ENCODE data around the gene GMEB2.

GMEB2 gene

DNA sequence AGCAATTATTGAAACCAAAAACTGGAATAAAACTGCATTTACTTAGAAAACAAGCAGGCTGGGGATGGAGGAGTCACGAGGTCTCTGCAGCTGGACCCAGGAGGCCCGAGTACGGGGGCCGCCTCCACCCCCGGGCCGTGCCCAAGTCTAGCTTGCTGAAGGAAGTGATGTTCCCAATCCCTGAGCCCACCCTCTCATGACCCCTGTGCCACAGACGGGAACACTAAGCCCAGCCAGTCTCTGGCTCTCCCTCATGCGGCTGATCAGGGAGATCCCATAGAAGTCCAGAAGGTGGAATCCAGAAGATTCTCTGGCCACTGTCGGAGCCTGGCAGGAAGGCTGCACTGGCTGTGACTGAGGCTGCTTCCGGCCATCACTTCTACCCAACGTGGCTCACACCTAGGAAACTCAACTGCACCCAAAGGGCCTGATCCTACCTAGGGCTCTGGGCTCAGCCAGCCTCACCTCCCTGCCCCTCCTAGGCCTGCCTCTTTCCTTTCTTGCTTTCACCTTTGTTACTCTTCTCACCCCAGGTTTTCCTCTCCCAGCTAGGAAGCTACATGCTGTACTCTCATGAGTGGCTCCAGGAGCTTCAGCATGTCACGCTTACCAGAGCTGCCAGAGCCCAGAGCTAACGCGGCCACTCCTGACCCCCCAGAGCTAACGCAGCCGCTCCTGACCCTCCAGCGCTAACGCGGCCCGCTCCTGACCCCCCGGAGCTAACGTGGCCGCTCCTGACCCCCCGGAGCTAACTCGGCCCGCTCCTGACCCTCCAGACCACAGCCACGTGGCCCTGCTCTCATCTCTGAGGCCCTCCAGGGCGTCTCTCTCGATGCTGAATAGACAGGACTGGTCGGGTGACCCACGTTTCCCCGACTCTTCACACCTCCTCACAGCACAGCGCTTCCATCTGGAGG lies 28.2 kb downstream of the GMEB2 start:
- no peak for TF ChIP-seq CTCF (IDR thresholded peaks at IDR 0.05; ENCODE audit: extremely low read depth, missing control alignments)

DNA sequence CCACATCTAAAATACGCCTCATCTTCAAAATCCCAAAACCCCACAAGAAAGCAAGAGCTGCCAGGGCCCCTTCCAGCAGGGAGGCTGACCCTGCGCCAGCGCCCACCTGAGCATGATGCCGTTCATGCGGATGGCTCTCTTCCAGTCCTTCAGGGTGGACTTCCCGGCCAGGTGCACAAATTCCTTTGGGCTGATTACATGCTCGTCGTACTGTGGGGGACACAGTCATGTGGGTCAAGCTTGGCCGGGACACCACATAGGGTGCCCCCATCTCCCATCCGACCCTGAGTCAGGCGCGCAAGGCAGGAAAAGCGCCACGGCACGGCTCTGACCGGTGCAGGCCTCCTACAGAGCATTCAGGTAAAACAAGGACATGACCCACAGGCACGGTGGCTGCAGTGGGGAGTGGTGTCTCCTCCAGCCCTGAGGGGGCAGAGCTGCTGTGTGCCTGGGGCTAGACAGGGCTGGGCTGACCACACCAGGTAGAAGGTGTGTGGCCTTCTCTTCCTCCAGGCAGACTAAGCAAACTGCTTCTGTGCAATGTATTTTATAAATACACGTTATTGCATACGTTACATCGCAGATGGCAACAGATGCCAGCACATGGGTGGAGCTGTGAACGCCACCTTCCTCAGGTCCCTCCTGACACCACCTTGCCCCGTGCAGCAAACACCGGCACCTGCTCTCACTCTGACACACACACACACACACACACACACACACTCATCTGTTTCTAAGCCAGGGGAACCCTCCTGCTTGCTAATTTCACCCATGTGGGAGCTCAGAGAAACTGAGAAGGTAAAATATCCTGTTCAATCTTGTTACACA lies 29.0 kb downstream of the GMEB2 start:
- no peak for TF ChIP-seq CTCF (IDR thresholded peaks at IDR 0.05; ENCODE audit: extremely low read depth, missing control alignments)
- no peak for DNase-seq (ENCODE audit: low spot score)

More for the DNA sequence above, 28.2 kb downstream of the GMEB2 start:
- DNase-seq (ENCODE audit: low spot score): no peak

DNA sequence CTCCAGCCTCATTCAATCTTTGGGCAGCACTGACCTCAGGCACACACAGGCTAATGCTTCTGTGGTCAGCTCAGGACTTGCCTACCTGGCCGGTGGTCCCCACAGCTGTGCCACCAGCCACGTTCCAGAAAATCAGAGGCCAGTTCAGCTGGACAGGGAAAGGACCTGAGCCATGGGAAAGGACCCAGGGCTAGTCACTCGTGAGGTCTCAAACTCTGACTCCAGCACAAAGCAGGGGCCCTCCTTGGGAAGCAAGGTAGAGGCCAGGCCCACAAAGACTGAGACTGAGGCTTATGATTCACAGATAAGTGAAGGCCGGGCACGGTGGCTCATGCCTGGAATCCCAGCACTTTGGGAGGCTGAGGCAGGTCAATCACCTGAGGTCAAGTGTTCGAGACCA lies 30.5 kb downstream of the GMEB2 start:
- DNase-seq (ENCODE audit: low spot score): no peak
- no peak for TF ChIP-seq CTCF (IDR thresholded peaks at IDR 0.05; ENCODE audit: extremely low read depth, missing control alignments)

DNA sequence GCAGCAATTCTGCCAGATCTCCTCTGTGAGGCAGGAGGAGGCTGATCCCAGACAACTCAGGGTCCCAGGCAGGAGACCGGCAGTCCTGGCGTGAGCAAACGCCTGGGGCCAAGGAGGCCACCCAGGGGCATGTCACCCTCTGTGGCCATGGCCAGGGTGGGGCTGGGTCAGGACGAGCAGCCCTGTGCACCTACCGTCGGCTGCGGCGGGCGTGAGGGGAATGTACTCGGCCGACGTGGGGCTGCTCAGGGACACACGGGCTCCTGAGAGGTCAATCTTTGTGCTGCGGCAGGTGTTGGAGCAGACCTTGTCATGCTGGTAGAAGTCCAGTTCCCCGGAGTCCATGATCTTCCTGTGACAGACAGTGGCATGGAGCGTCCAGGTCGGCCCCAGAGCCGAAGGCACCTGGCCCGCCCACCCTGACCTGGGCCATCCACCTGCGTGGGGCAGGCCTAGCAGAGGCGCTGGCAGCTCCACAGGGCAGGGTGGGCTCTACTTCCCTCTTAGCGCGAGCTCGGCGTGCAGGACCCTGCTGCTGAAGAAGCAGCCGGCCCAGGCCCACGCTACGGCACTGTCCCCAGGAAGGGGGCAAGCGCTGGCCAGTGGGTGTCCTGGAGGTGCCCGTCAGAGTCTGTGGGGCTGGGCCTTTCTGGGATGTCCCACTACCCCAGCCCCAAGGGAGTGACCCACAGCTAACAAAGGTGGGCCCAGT lies 31.3 kb downstream of the GMEB2 start:
- DNase-seq (ENCODE audit: low spot score): no peak
- no peak for TF ChIP-seq CTCF (IDR thresholded peaks at IDR 0.05; ENCODE audit: extremely low read depth, missing control alignments)

DNA sequence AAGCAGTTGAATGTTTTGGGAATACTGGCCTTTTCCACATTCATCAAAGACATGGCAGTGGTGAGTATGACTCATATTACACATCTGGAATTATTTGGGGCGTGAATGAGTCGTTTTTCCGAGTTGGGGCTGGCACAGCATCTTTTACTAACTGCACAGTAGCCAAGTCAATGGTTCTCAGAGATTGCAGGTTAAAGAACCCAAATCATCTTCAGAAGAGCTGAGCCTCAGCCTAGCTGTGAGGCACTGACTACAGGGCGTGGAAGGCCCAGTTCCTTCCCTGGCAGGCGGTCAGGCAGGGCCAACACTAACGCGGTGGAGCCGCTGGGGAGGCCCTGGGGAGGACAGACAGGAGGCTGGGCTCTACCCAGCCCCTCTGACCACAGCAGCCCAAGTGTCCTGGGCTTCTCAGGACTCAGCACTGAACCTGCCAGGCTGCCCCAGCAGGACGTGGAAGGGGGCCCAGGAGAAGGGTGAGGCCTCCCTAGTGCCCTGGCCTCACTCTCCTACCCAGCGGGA lies 32.8 kb downstream of the GMEB2 start:
- no peak for TF ChIP-seq CTCF (IDR thresholded peaks at IDR 0.05; ENCODE audit: extremely low read depth, missing control alignments)
- no peak for DNase-seq (ENCODE audit: low spot score)

DNA sequence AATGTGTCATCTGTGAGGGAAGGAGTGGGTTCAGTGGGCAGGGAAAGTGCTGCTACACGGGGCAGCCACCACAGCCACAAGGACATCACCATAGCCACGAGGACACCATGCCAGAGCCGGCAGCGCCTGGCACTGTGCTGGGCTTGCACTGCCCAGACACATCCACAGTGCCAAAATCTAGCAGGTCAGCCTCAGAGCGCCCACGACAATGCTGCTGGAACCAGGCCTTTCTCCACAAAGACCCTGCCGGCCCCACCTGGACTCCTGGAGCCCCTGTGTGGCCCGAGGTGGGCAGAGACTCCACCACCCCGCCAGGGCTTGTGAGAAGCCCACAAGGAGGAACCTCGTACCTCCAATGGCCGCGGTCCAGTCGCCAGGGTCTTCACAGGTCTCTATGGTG lies 34.2 kb downstream of the GMEB2 start:
- DNase-seq (ENCODE audit: low spot score): no peak
- TF ChIP-seq CTCF (IDR thresholded peaks at IDR 0.05; ENCODE audit: extremely low read depth, missing control alignments): no peak

Data from GM20000 (cell line).